Omental fat pad (tissue), 4 donors: ENCODE measurements around the gene MAPK8IP3. TPM values are rescaled to one million over a fixed set of nuclear protein-coding genes. Genes with fewer than 3 reads are reported as not detected.
"Not testable (repeated sequence)": the region's sequence is repeated elsewhere in the genome, so short reads cannot be mapped to it uniquely, and the experiment has no call there.

ENCODE experiments used
- ATAC-seq: fragments of 150-250 bp; one replicate; pipeline ENCODE4 v1.9.1; 2016; ENCODE audit warnings: mild to moderate bottlenecking, moderate library complexity; ENCODE audit not compliant: low FRiP score
- DNase-seq: peaks from one replicate; pipeline ENCODE4 v3.0.0-alpha.2; 2019; ENCODE audit warnings: low spot score
- total RNA-seq, 4 donors: library from RNA; depleted of rRNA; stranded (reverse); fragments of >200 nt; gene quantifications; one replicate each; pipeline ENCODE4 v1.1.0, GENCODE V29; 2016
- TF ChIP-seq, protein P1 (sequence below), 3 donors: fragments of 450-650 bp; IDR thresholded peaks; one replicate each; pipeline ENCODE4 v1.5.1; 2016 to 2017; ENCODE audit warnings: antibody characterized with exemption in 3 of 3, mild to moderate bottlenecking in 3 of 3, moderate library complexity in 2 of 3

MAPK8IP3 gene
- total RNA-seq, 4 donors from 2014 or later: 27.3 to 73.3 (median 51.6) TPM

DNA sequence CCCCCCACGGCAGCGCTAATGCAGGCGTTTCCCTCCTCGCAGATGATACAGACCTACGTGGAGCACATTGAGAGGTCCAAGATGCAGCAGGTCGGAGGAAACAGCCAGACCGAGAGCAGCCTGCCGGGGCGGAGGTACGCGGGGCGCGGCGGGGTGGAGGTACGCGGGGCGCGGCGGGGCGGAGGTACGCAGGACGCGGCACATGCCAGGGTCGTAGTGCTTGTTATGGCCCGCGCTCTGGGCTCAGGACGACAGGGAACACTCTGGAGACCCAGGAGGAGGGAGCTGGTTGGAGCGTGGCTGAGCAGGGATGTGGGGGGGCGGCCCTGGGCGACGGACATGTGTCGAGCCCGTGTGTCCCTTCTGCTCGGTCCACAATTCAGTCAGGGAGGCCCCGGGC is 23.4 kb downstream of the MAPK8IP3 start:
- ATAC-seq: no peak
- TF ChIP-seq, protein P1, sequence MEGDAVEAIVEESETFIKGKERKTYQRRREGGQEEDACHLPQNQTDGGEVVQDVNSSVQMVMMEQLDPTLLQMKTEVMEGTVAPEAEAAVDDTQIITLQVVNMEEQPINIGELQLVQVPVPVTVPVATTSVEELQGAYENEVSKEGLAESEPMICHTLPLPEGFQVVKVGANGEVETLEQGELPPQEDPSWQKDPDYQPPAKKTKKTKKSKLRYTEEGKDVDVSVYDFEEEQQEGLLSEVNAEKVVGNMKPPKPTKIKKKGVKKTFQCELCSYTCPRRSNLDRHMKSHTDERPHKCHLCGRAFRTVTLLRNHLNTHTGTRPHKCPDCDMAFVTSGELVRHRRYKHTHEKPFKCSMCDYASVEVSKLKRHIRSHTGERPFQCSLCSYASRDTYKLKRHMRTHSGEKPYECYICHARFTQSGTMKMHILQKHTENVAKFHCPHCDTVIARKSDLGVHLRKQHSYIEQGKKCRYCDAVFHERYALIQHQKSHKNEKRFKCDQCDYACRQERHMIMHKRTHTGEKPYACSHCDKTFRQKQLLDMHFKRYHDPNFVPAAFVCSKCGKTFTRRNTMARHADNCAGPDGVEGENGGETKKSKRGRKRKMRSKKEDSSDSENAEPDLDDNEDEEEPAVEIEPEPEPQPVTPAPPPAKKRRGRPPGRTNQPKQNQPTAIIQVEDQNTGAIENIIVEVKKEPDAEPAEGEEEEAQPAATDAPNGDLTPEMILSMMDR (IDR thresholded peaks at IDR 0.05): no peak
- no peak for DNase-seq

GRCh38 chr16:1731073-1731472 is 25.1 kb downstream of the MAPK8IP3 start:
- TF ChIP-seq, protein P1 (IDR thresholded peaks at IDR 0.05): no peak
- DNase-seq: no peak
- no peak for ATAC-seq

- no peak for ATAC-seq
- no peak for DNase-seq
- TF ChIP-seq, protein P1 (IDR thresholded peaks at IDR 0.05): no peak
Measured at GRCh38 chr16:1731603-1732002, 25.6 kb downstream of the MAPK8IP3 start.

DNA sequence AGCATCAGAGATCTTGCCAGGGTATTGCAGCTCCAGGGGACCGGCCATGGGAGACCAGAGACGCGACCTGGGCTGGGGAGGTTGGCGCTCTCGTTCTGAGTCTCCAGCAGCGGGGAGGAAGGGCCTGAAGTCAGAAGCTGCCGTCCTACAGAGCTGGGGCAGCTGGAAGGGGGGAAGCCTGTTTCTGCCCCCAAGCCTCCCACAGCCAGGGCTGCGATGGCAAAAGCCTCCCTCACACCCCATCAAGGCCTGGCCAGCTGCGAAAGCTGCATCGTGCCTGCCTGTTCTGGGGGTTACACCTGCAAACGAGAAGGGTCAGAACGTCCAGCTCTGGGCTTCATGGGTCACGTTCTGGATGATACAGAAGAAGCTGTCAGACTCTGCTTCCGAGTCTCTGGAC is 26.1 kb downstream of the MAPK8IP3 start:
- ATAC-seq (no peak), DNase-seq (no peak)
- TF ChIP-seq, protein P1 (IDR thresholded peaks at IDR 0.05): no peak

DNA sequence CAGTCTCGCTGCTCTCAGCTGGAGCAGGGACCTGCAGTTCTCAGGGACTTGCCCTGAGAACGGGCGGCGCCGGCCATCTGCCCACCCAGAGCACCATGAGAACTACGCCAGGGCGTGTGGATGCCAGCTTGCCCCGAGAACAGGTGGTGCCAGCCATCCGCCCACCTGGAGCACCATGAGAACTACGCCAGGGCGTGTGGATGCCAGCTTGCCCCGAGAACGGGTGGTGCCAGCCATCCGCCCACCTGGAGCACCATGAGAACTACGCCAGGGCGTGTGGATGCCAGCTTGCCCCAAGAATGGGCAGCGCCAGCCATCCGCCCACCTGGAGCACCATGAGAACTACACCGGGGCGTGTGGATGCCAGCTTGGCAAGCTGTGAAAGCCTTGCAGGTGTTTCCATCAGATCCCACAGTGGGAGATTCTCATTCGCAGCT is 26.6 kb downstream of the MAPK8IP3 start:
- ATAC-seq, DNase-seq: not testable (repeated sequence)

GRCh38 chr16:1734123-1734522 is 28.1 kb downstream of the MAPK8IP3 start:
- ATAC-seq: no peak
- TF ChIP-seq, protein P1 (IDR thresholded peaks at IDR 0.05): no peak
- no peak for DNase-seq

- ATAC-seq (peak; percentile 10), DNase-seq (no peak)
- TF ChIP-seq, protein P1 (IDR thresholded peaks at IDR 0.05): no peak
Measured at GRCh38 chr16:1734816-1735215, 28.8 kb downstream of the MAPK8IP3 start.

DNA sequence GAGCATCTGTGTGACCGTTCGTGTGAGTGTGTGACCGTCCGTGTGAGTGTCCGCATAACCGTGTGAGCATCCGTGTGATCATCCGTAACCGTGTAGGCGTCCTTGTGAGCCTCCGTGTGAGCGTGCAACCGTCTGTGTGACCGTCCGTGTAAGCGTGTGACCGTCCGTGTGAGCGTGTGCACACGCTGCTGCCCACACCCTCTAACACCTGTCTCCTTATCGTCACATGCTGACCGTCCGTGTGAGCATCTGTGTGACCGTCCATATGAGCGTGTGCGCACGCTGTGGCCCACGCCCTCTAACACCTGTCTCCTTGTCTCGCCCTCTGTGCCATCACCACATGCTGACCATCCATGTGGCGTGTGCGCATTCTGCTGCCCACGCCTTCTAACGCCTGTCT is 34.2 kb downstream of the MAPK8IP3 start:
- DNase-seq: no peak
- ATAC-seq: no peak
- TF ChIP-seq, protein P1 (IDR thresholded peaks at IDR 0.05): no peak
